Right atrium auricular region (tissue), 2 donors: ENCODE measurements around the gene BEGAIN. TPM values are rescaled to one million over a fixed set of nuclear protein-coding genes. Genes with fewer than 3 reads are reported as not detected.

Experiments used
- DNase-seq: peaks from one replicate; pipeline ENCODE4 v3.0.0-alpha.2; 2019; ENCODE audit warnings: low spot score
- H3K27ac ChIP-seq, 2 donors: fragments of 200-600 bp; sonication (generic); 1 replicate in 1 of 2; 2 replicates in 1 of 2; pipeline ENCODE4 v1.5.1; 2016 to 2019
- H3K27me3 ChIP-seq, 2 donors: fragments of 200-600 bp; sonication (generic); one replicate each; pipeline versions ENCODE4 v1.5.1 to v1.6.0; 2017 to 2019
- H3K36me3 ChIP-seq: fragments of 200-600 bp; sonication (generic); one replicate; pipeline ENCODE4 v1.5.1; 2016
- H3K4me1 ChIP-seq, 2 donors: fragments of 200-600 bp; sonication (generic); one replicate each; pipeline versions ENCODE4 v1.5.1 to v1.6.0; 2017 to 2019
- H3K4me3 ChIP-seq, 2 donors: fragments of 200-600 bp; sonication (generic); 1 replicate in 1 of 2; 2 replicates in 1 of 2; pipeline ENCODE4 v1.5.1; 2017 to 2019; ENCODE audit warnings: mild to moderate bottlenecking in 1 of 2, moderate library complexity in 1 of 2
- H3K9me3 ChIP-seq, 2 donors: fragments of 200-600 bp; sonication (generic); one replicate each; pipeline ENCODE4 v1.5.1; 2019
- CTCF ChIP-seq, 2 donors: fragments of 200-600 bp; sonication (generic); IDR thresholded peaks; one replicate each; pipeline ENCODE4 v1.5.1; 2019; ENCODE audit warnings: antibody characterized with exemption in 2 of 2
- total RNA-seq, 2 donors: library from RNA; depleted of rRNA; stranded (reverse); fragments of >200 nt; gene quantifications; one replicate each; pipeline ENCODE4 v1.1.0, GENCODE V29; 2016

The BEGAIN gene
- total RNA-seq, 2 donors from 2014 or later = 0.93 to 5.7 TPM

GRCh38 chr14:100589760-100590469, 2.7 kb upstream of the BEGAIN start:
- TF ChIP-seq CTCF (IDR thresholded peaks at IDR 0.05) = no peak
- H3K4me1 ChIP-seq = peaks cover 0 to 17% of the 10 kb centered on the region in 2 donors
- H3K4me3 ChIP-seq = no peak overlapping the region
- H3K36me3 ChIP-seq = no peaks in the 10 kb centered on the region
- H3K27me3 ChIP-seq = no peaks in the 10 kb centered on the region
- H3K27ac ChIP-seq = no peak overlapping the region
- H3K9me3 ChIP-seq = no peaks in the 10 kb centered on the region
- no peak for DNase-seq

GRCh38 chr14:100589071-100589759, 2.0 kb upstream of the BEGAIN start:
- no peak overlapping the region for H3K4me3 ChIP-seq
- no peak for TF ChIP-seq CTCF (IDR thresholded peaks at IDR 0.05)
- H3K9me3 ChIP-seq = no peaks in the 10 kb centered on the region
- peaks cover 0 to 17% of the 10 kb centered on the region in 2 donors for H3K4me1 ChIP-seq
- DNase-seq = no peak
- H3K27me3 ChIP-seq = no peaks in the 10 kb centered on the region
- H3K27ac ChIP-seq = no peak overlapping the region
- no peaks in the 10 kb centered on the region for H3K36me3 ChIP-seq

- Histone ChIP-seq H3K27me3 (no peaks in the 10 kb centered on the region), H3K36me3 (no peaks in the 10 kb centered on the region), H3K4me1 (peaks cover 0 to 17% of the 10 kb centered on the region in 2 donors), H3K9me3 (no peaks in the 10 kb centered on the region), H3K27ac (no peak overlapping the region), H3K4me3 (no peak overlapping the region)
- no peak for TF ChIP-seq CTCF (IDR thresholded peaks at IDR 0.05)
- DNase-seq = no peak
These were observed 1.5 kb upstream of the BEGAIN start for GRCh38 chr14:100588671-100589070.

GRCh38 chr14:100587763-100588411, 670 bp upstream of the BEGAIN start:
- H3K27me3 ChIP-seq = no peaks in the 10 kb centered on the region
- no peaks in the 10 kb centered on the region for H3K9me3 ChIP-seq
- no peak overlapping the region for H3K27ac ChIP-seq
- no peak for TF ChIP-seq CTCF (IDR thresholded peaks at IDR 0.05)
- H3K4me1 ChIP-seq = peaks cover 0 to 17% of the 10 kb centered on the region in 2 donors
- no peak overlapping the region for H3K4me3 ChIP-seq
- no peaks in the 10 kb centered on the region for H3K36me3 ChIP-seq
- no peak for DNase-seq

GRCh38 chr14:100586403-100587085, 673 bp downstream of the BEGAIN start:
- peak overlapping the region; percentile 28 to 49 for H3K4me3 ChIP-seq
- H3K36me3 ChIP-seq = no peaks in the 10 kb centered on the region
- H3K27ac ChIP-seq = no peak overlapping the region
- no peaks in the 10 kb centered on the region for H3K9me3 ChIP-seq
- H3K27me3 ChIP-seq = no peaks in the 10 kb centered on the region
- no peak for TF ChIP-seq CTCF (IDR thresholded peaks at IDR 0.05)
- peaks cover 0 to 17% of the 10 kb centered on the region in 2 donors for H3K4me1 ChIP-seq
- no peak for DNase-seq
